Osteoblast (primary cell): Measurements from ENCODE around the gene MAGOH. TPM values are rescaled to one million over a fixed set of nuclear protein-coding genes. Genes with fewer than 3 reads are reported as not detected.

Experiments used
- DNase-seq: peaks from one replicate; pipeline ENCODE4 v3.0.0; 2011; ENCODE audit warnings: low spot score, mixed read lengths; ENCODE audit not compliant: insufficient read length; ENCODE audit errors: missing footprints
- H2AFZ ChIP-seq: 2 replicates; pipeline ENCODE4 v1.6.0; 2011; ENCODE audit warnings: mild to moderate bottlenecking, low read length
- H3K27ac ChIP-seq: 2 replicates; pipeline ENCODE4 v1.5.1; 2011; ENCODE audit warnings: mild to moderate bottlenecking, low read depth, low read length, moderate library complexity
- H3K27me3 ChIP-seq: 2 replicates; pipeline ENCODE4 v1.6.0; 2012; ENCODE audit warnings: mild to moderate bottlenecking, control low read depth, inconsistent platforms, low read length, moderate library complexity; ENCODE audit not compliant: insufficient read depth
- H3K36me3 ChIP-seq: 2 replicates; pipeline ENCODE4 v1.5.1; 2011; ENCODE audit warnings: mild to moderate bottlenecking, low read length, control low read depth, moderate library complexity; ENCODE audit not compliant: insufficient read depth
- H3K4me1 ChIP-seq: 2 replicates; pipeline ENCODE4 v1.5.1; 2011; ENCODE audit warnings: mild to moderate bottlenecking, low read length, control low read depth, moderate library complexity; ENCODE audit not compliant: insufficient read depth
- H3K4me2 ChIP-seq: 2 replicates; pipeline ENCODE4 v1.6.0; 2011; ENCODE audit warnings: mild to moderate bottlenecking, low read length; ENCODE audit not compliant: insufficient read depth
- H3K4me3 ChIP-seq: fragments of 200-600 bp; sonication (generic); 3 replicates; pipeline ENCODE4 v1.5.1; 2012; ENCODE audit warnings: mild to moderate bottlenecking, low read length, inconsistent platforms; ENCODE audit not compliant: insufficient read depth
- H3K79me2 ChIP-seq: 2 replicates; pipeline ENCODE4 v1.6.0; 2012; ENCODE audit warnings: mild to moderate bottlenecking, low read length, control low read depth, inconsistent platforms; ENCODE audit not compliant: insufficient read depth
- H3K9me3 ChIP-seq: 2 replicates; pipeline ENCODE4 v1.5.1; 2011; ENCODE audit warnings: low read depth, low read length, control low read depth
- H4K20me1 ChIP-seq: 2 replicates; pipeline ENCODE4 v1.6.0; 2012; ENCODE audit warnings: mild to moderate bottlenecking, low read length, control low read depth; ENCODE audit not compliant: insufficient read depth
- total RNA-seq: library from RNA; depleted of rRNA; stranded (reverse); fragments of >200 nt; gene quantifications from 2 replicates; pipeline ENCODE4 v1.2.3, GENCODE V29; 2012
- TF ChIP-seq, protein P1 (sequence below): IDR thresholded peaks from 2 replicates; pipeline ENCODE4 v1.5.1; 2011; ENCODE audit warnings: mild to moderate bottlenecking, low read depth, low read length, moderate library complexity; ENCODE audit errors: extremely low read depth

The MAGOH gene
- total RNA-seq, 1 donor: 22.8 TPM

DNA sequence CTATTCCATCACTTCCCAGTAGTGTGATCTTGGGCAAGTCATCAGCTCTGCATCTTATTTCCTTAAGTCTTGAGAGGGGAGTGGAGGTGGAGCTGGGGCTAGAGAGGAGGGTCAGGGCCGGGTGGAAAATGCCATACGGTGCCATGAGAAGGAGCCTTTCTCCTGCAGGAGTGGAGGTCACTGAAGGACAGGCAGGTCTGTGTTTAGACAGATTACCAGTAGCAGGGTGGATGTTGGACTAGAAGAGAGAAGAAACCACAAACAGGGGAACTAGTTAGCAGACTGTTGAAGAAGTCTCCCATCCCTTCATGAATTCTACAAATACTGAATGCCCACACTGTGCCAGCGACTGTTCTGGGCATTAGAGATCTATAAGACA, 55.6 kb downstream of the MAGOH start:
- Histone ChIP-seq H3K27ac (no peak overlapping the region), H2AFZ (peak overlapping the region; percentile 72), H3K4me2 (peak overlapping the region; percentile 50)

DNA sequence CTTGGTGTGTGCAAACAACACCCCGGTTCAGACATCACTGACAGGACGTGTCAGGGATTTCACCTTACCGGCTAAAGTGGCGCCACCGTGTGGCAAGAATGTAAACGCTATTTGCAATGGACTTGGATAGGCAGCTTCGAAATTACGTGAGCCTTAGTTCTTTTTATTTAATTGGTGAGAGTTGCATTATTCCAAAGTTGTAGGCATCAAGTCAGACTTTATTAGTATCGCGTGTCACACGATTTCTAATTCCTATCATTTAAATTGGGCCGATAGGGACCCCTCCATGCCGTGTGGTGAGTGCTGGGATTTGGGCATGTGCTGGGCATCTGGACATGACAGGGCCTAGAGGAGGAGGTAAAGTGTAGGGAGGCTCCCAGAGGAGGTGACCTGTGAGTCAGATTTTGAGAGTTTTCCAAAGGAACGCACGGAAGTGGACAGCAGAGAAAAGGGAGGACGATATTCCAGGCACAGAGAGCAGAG, 56.2 kb downstream of the MAGOH start:
- DNase-seq: peak; percentile 92
- H4K20me1 ChIP-seq: no peaks in the 10 kb centered on the region
- no peaks in the 10 kb centered on the region for H3K79me2 ChIP-seq
- H3K36me3 ChIP-seq: no peaks in the 10 kb centered on the region
- peak overlapping the region; percentile 22 for H3K27ac ChIP-seq
- H3K4me3 ChIP-seq: no peak overlapping the region
- no peaks in the 10 kb centered on the region for H3K27me3 ChIP-seq
- H2AFZ ChIP-seq: peak overlapping the region; percentile 72
- TF ChIP-seq, protein P1, sequence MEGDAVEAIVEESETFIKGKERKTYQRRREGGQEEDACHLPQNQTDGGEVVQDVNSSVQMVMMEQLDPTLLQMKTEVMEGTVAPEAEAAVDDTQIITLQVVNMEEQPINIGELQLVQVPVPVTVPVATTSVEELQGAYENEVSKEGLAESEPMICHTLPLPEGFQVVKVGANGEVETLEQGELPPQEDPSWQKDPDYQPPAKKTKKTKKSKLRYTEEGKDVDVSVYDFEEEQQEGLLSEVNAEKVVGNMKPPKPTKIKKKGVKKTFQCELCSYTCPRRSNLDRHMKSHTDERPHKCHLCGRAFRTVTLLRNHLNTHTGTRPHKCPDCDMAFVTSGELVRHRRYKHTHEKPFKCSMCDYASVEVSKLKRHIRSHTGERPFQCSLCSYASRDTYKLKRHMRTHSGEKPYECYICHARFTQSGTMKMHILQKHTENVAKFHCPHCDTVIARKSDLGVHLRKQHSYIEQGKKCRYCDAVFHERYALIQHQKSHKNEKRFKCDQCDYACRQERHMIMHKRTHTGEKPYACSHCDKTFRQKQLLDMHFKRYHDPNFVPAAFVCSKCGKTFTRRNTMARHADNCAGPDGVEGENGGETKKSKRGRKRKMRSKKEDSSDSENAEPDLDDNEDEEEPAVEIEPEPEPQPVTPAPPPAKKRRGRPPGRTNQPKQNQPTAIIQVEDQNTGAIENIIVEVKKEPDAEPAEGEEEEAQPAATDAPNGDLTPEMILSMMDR: peak; percentile 96
- H3K4me2 ChIP-seq: peak overlapping the region; percentile 50
- H3K9me3 ChIP-seq: no peaks in the 10 kb centered on the region
- H3K4me1 ChIP-seq: peaks cover 22% of the 10 kb centered on the region

More for the DNA sequence above, 55.6 kb downstream of the MAGOH start:
- DNase-seq: no peak
- Histone ChIP-seq H3K27me3 (no peaks in the 10 kb centered on the region), H3K79me2 (no peaks in the 10 kb centered on the region), H3K36me3 (no peaks in the 10 kb centered on the region), H3K9me3 (no peaks in the 10 kb centered on the region), H3K4me1 (peaks cover 23% of the 10 kb centered on the region), H3K4me3 (no peak overlapping the region), H4K20me1 (no peaks in the 10 kb centered on the region)
- TF ChIP-seq, protein P1: no peak

DNA sequence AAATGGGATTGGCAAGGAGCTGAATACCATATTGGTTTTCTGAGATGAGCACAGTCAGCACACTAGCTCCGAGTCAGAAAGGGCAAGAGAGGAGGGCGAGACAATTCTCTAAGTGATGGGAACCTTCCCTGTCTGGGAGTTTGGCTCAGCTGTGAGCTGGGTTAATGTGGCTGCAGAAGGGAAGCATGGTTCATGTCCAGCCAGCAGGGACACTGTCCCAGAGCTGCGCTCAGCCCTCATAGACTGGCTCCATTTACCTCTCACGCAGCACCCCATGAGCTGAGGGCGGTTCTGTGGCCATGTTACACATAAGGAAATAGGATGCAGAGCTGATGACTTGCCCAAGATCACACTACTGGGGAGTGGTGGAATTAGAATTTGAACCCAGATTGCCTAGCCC, 57.4 kb downstream of the MAGOH start:
- H2AFZ ChIP-seq: no peak overlapping the region
- H3K4me1 ChIP-seq: peaks cover 32% of the 10 kb centered on the region

DNA sequence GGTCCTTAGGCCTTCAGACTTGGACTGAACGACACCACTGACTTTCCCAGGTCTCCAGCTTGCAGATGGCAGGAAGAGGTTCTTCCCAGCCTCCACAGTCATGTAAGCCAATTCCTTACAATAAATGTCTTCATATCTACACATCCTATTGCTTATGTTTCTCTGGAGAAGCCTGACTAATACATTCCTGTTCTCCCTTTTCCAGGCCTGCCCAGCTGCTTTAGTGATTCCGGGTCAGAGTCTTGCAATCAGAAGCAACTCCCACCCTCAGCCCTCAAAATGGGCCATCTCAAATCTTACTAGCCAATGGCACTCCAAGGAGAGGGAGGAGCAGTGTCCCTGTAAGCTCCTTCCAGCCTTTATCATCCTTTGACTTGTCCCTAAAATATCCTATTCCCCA, 58.1 kb downstream of the MAGOH start:
- Histone ChIP-seq H3K4me1 (peaks cover 38% of the 10 kb centered on the region), H2AFZ (peak overlapping the region; percentile 49), H3K27me3 (no peaks in the 10 kb centered on the region), H3K9me3 (no peaks in the 10 kb centered on the region), H3K27ac (peak overlapping the region; percentile 9), H3K4me3 (no peak overlapping the region), H4K20me1 (no peaks in the 10 kb centered on the region), H3K36me3 (no peaks in the 10 kb centered on the region), H3K79me2 (no peaks in the 10 kb centered on the region), H3K4me2 (no peak overlapping the region)
- TF ChIP-seq, protein P1: no peak
- DNase-seq: peak; percentile 83

More for the DNA sequence above, 57.4 kb downstream of the MAGOH start:
- no peak overlapping the region for H3K27ac ChIP-seq
- no peak overlapping the region for H3K4me3 ChIP-seq
- no peaks in the 10 kb centered on the region for H3K79me2 ChIP-seq
- no peaks in the 10 kb centered on the region for H4K20me1 ChIP-seq
- H3K27me3 ChIP-seq: no peaks in the 10 kb centered on the region
- DNase-seq: no peak
- no peaks in the 10 kb centered on the region for H3K9me3 ChIP-seq
- TF ChIP-seq, protein P1: no peak
- no peaks in the 10 kb centered on the region for H3K36me3 ChIP-seq
- H3K4me2 ChIP-seq: no peak overlapping the region

Other genes starting within 250 kb of the MAGOH start
- 43.3 and 52.8 TPM in 2 replicates for gene PODN, start 176.3 kb downstream of the MAGOH start, total RNA-seq
- gene SLC1A7, start 95.9 kb downstream of the MAGOH start, total RNA-seq: under 0.01 and 0.36 TPM in 2 replicates
- gene CPT2, start 41.7 kb downstream of the MAGOH start, total RNA-seq: 20.6 and 24.2 TPM in 2 replicates
- gene CZIB, start 17.9 kb downstream of the MAGOH start, total RNA-seq: 63.7 and 65.4 TPM in 2 replicates
- 8.3 and 11.2 TPM in 2 replicates for gene LRP8, start 89.6 kb upstream of the MAGOH start, total RNA-seq
- gene DMRTB1, start 220.9 kb upstream of the MAGOH start, total RNA-seq: not detected in 2 replicates